ENCODE results near the gene PRKN.
"Not testable (repeated sequence)": the region's sequence is repeated elsewhere in the genome, so short reads cannot be mapped to it uniquely, and the experiment has no call there.

The PRKN gene

DNA sequence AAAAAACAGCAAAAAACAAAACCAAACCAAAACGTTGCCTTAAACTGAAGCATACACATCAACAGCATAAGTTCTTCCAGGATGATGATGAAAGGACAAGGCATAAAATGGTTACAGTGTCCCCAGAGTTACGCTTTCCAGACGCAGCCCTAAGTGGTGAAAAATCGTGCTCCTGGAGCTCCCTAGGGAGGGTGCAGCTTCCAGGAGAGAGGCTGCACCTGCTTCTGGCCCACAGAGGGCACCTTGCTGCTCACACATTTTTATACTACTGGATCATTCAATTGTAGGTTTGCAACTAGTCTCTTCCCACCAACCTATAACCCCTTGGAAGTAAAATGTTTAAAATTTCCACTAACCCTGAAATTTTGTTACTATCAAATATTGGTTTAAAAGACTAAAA, 115.0 kb downstream of the PRKN start:
- DNase-seq = no peak

DNA sequence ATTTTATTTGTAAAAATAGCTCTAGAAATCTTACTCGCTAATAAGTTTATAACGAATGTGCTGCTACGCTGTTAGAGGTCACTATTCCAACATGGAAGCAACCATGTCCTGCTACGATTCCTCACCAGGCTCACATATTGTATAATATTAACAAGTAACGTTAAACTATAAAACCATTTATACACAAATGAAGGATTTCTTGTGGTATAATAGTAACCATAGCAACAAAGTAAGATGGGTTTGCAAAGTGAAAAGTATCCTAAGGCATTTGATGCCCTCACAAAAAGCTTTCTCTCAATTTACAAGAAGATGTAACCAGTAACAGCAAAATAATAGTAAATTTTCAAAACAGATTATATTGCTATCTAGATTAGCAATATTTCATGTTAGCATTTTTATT, 117.2 kb downstream of the PRKN start:
- DNase-seq = no peak

DNA sequence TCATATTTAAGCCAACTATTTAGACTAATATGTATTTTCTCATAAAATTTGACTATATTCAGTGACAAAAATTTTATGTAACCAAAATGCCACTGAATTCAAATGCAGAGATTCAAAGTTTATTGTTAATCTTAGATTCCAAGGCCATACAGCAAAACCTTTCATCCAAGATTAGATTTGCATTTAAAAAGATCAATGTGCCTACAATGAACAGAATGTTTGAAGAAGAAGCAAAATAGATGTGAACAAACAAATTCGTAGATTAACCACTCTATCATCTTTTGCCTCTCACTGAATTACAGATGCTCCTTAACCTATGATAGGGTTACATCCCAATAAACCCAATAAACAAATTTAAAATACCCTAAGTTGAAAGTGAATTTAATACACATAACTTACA, 121.7 kb downstream of the PRKN start:
- DNase-seq = no peak

DNA sequence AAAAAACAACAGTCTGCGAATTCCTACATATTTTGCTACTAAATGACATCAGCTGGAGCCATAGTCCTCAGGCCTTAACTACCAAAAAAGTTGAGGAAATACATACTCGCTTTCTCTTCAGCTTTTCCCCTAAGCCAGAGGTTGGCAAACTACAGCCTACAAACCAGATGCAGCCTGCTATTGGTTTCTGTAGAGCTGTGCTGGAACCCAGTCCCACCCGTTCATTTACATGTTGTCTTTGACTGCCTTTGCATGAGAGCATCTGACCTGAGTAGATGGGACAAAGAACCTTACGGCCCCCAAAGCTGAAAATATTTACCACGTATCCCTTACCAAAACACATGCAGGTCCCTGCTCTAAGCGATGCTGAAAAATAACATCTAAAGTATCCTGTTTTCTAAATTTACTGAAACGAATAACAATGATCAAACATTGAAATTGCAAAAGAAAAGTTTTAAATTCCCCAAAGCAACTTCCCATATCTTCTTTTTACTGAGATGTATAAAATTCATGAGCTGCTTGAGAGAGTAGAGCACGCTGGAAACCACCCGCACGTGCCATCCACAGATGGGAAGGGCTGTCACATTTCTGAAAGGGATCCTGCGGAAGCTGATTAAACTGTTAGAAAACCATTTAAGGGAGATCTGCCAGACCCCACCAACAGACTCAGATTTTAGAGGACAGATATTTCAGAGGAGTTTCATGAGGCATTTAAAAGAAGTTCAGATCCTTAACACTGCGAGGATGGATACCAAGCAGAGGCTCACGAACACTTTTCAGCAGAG, 124.1 kb downstream of the PRKN start:
- no peak for DNase-seq

DNA sequence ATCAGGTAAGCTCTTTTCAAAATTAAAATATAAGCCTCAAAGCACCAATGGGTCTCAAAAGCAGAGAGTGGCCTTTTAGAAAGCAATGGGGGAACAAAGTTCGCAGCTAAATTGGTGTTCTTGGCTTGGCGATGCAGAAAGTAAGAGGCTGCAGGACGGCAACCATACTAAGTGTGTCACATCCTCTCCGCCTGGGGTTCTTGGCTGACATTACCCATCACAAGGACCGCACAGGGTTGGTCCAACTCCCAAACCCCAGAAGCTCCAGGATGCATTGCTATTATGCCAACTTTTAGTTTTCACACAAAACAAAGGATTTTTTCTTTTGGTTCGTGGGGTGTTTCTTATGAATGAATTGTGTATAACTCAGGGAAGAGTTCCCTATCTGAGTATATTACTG, 124.8 kb downstream of the PRKN start:
- no peak for DNase-seq

DNA sequence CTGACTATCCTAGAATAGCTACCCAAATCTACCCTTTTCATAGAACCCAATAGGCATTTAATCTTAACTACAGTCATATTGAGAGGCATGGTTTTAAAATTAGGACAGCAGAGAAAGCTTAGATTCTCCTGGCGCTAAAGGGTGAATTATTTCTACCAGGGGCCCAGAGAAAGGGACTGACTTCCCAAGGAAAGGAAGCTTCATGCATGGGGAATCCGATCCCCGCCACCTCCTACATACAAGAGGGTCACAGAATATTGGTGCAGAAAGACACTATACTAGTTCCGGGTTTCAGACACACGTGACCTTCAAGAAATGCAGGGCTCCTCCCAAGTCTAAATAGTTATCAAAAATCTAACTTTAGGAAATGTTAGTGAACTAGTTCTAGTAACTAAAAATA, 130.9 kb downstream of the PRKN start:
- DNase-seq = no peak

DNA sequence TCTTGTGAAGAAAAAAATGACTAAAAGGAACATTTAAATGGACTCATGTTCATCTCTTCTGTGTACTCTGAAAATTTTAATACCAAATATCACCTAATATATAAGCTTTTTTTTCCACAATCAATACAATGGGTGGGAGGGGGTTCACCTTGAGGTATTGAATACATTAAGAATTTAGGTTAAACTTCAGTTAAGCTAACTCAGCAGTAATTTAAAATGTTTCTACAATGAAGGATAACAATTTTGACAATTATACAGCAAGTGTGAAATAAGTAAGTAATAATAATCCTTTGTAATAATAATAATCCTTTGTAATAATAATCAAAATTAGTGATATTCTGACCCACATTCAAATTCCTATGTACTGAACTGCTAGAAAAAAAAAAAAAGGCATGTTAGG, 136.0 kb downstream of the PRKN start:
- DNase-seq = no peak

DNA sequence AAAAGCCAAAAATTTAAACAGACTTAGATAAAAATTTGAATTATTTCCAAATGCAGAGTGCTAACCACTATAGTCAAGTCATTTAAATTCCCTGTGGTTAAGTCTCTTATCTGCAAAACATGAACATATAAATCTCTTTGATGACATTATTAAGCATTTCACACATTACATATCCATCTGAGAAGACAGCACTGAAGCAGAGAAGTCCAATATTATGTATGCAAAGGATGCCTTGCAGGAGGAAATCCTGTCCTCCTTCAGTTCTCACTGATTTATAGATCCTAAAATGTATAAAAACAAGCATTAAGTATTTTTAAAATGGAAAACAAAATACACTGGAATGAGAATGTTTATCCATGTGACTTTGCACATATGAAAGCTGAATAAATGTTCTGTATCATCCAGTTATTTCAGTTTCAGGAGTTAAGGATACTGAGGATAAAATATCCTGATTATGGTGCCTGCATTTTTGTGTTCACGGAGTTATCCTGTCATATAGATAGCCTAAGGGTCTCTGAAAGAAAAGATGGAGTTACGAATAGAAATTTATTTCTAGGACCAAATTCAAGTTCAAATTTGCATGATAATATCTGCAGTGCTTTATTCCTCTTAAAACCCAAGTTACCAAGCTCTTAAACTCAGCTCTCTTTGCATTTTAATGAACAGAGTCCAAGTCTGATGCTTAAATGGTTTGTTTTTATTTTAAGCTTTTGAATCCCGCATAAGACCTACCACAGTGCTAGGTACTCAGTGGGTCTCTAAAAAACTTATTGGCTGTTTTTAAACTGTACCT, 145.4 kb downstream of the PRKN start:
- no peak for DNase-seq

DNA sequence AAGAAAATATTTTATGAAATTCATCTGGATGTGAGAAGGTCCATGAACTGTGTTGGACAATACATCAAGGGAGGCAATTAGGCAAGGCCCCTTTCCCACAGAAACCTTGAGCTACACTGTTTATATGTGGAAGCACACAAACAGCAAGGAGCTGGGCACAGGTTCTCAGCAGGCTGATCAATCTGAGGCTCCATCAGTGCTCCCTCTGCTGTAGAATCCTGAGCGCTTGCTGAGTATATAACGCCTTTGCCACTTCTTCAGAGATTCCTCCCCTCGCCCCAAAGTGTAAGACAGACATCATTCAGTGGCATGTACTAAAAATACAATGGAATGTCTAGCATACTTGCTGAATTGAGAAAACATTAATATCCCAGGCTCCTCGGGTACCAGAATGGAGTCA, 146.9 kb downstream of the PRKN start:
- no peak for DNase-seq

DNA sequence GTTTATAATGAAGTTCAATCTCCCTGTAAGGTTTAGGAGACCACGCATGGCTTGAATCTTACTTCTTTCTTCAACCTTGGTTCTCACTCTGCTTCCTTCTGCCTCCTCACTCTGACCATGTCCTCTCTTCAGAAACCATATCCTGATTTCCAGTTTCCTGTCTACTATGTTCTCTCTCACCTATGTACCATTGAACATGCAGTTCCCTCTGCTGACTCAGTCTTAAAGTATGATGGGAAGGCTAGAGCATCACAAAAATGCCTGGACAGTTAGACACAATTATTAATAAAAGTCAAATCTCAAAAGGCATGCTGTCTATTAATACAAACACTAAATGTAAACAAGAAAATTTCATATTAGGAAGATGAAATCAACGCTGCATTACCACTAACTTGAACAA, 151.6 kb downstream of the PRKN start:
- no peak for DNase-seq

DNA sequence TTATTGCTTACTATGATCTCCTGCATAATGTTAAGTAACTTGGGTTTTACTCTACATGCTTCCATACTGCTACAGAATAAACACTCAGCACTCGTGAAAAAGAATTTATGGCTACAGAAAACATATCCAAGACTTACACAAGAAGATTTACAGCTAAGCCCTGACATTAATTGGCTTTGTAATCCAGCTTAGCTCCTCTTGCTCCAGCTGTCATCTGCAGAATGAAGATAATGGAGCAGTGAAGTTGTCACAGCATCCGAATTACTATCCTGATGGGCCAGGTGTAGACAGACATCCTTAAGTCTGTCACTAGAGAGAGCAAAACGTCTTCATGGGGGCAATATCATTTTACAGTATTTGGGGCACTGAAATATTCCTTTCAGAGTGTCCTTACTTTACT, 155.3 kb downstream of the PRKN start:
- no peak for DNase-seq

DNA sequence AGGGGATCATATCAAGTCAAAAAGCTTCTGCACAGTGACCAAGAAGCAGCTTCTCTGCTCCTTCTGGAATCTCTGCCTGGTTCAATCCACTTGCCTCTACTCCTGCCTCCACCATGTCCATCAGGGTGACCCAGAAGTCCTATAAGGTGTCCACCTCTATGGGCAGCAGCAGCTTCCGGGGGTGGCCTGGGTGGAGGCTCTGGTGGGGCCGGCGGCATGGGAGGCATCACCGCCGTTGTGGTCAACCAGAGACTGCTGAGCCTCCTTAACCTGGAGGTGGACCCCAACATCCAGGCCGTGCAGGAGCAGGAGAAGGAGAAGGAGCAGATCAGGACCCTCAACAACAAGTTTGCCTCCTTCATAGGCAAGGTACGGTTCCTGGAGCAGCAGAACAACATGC, 159.3 kb downstream of the PRKN start:
- no peak for DNase-seq

DNA sequence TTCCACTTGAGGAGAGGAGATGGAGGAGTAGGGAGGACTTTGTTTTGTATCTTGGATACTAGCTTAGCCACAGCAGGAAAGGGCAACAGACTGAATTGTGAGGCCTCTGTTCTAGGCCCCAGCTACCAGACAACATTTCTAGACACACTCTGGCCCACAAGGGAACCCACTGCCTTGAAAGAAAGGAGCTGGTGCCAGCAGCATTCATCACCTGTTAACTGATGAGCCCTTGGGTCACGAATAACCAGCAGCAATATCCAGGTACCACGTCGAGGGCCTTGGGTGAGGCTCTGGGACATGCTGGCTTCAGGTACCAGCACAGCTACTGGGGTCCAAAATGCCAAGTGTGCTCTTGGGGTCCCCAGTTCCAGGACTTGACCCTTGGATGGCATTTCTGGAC, 165.5 kb downstream of the PRKN start:
- no peak for DNase-seq

DNA sequence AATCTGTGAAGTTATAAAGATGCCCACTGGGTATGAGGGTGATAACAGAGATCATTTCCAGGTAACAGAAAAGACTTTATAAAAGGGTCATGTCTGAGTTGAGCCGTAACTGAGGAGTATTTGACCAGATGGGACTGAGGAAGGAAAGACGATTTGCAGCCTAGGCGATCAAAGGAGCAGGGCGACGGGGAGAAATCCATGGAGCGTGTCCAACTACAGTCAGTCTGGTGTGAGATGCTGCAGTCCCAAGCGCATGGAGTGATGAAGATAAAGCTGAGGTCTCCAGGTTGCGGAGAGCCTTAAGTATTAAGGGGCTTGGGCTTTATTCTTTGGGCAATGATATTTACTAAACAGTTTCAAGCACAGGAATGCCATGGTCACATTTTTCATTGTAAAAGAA, 166.7 kb downstream of the PRKN start:
- no peak for DNase-seq

DNA sequence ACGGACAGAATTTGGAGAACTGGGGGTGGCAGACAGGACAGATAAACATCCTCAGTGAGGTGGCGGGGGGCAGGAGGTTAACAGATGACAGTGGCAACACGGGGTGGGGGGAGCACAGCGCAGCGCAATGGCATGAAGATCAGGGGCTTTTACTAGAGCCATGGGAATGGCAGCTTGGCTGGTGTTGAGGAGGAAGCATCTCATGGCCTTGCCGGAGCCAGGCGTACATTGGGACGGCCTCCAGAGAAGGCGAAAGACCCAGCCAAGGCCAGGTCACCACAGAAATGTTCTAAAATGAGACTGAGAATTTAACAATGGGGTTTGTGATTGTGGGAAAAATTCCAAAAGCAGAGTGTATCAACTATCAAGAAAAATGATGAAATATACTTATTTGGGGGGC, 173.0 kb downstream of the PRKN start:
- DNase-seq = no peak

DNA sequence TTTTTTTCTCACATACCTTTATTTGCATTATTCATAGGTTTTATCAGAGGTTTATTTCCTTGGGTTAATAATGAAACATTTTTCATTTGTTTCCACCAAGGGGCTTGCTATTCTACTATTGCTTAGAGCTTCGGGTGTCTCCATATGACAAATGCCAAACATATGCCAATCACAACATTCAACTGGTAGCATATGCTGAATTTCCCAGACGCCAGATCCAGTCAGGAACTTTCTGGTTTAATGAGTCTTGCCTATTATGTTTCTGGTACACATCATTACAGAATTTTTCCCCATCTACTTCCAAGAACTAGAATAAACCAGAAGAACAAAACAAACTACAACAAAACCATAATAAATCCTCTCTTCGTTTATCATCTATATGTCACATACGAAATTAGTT, 180.7 kb downstream of the PRKN start:
- no peak for DNase-seq

DNA sequence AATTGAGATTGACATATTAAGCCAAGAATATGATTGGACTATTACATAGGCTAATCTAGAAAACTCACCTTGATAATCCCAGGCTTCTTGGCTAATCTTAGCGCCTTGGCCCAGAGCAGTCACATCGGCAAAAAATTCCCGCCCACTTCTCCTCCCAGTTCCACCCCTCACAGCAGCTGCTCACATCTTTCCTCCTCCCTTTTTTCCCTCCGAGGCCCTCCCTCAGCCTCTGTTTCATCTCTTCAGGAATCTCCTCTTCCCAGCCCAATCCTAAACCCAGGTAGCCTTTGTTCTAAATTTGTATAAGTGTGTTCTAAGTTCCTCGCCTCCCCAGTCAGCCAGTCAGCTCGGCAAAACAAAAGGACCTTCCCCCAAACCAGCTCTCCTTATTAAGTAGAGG, 184.3 kb downstream of the PRKN start:
- DNase-seq = no peak

DNA sequence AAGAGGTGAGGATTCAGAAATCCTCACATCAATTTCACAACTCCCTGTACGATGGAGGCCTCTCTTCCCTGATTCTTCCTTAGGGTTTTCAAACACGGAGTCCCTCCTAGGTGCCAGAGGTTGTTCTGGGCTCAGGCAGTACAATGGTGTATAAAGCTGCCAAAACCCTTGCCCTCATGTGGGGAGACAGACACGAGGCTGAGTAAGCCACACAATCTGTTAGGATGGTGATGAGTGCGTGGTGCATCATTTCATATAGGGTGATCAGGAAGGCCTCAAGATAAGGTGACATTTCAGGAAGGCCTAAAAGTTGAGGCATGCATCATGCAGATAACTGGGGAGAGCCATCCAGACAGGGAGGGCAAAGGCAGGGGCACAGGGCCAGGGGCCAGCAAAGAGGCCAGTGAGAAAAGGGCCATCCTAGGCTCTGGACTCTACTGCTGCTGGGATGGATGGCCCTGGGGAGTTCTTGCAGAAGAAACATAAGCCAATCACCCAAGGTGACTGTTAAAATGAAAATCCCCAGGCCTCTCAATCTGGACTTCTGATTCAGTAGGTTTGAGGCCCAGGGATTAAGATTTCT, 186.5 kb downstream of the PRKN start:
- DNase-seq = no peak

DNA sequence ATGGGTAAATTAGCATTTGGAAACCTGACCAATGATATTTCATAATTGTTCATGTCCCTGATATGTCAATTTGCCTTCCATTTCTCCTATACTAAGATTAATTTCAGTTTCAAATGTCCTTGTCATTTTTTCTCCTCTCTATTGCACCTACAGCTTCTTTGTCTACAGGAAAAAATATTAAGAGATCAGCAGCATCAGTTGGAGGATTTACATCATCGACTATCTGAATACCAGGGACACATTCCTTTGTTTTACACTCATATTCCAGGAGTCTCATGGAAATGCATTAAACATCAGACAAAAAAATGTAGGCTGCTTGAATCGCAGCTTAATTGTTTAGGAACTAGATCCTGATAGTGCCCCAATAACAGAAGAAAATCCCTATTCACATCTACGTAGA, 188.2 kb downstream of the PRKN start:
- DNase-seq = no peak

DNA sequence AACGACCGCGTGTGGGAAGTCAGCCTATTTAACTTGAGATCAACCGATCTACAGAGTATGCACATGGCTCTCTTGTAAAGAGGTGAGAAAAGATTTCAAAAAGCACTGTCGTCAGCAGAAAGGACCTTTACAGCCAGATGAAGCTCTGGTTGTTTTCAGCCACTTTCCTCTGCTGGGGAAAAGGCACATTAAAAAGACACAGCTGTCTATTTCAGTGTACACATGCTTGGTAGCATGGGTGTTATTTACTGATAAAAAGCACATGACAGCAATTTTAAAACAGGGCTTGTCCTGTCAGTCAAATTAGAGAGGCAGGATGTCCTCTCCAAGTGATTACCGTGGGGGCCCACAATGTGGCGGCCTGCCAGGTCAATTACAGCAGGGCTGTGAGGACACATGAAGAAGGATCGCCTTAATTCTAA, 188.9 kb downstream of the PRKN start:
- DNase-seq = no peak

DNA sequence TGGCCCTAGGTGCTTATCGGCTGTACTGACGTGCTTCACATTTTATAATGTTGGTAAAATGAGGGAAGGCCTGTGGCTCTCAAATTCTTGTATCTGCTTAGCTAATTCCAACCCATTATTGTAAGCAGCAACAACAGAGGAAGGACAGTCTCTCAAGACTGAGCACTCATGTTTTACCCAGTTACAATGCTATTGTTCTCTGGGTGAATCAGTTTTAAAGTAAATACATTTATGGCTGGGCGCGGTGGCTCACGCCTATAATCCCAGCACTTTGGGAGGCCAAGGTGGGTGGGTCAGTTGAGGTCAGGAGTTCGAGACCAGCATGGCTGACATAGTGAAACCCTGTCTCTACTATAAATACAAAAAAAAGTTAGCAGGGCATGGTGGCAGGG, 194.6 kb downstream of the PRKN start:
- no peak for DNase-seq

DNA sequence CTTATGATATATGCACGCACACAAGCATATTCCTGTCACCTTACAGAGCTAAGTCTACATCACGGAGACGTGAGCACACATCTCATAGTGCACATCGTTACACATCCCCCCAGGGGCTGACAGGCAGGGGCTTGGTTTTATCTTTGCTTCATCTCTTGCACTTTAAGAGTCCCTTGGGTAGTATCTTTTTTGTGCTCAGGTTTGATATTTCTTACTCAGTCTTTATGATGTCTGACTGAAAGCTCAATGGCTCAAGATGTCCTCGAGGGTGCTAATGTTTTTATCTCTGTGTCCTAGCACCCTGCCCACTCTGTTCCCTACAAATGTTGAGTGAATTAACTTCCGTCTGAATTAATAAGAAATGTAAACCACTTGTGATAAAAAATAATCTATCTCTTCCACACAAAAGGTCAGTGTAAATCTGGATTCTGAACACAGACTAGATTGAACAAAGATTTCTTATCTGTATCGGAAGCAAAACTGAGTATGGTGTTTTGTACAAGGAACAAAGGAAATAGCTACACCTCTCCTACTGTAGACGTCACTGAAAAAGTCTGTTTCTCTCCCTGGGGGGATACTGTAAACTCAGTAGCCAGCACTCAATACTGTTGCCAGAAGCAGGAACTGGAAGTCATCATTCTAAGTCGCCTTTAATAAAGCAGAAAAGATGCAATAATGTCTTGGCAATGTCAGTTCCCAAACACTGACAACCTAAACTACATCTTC, 195.1 kb downstream of the PRKN start:
- no peak for DNase-seq

DNA sequence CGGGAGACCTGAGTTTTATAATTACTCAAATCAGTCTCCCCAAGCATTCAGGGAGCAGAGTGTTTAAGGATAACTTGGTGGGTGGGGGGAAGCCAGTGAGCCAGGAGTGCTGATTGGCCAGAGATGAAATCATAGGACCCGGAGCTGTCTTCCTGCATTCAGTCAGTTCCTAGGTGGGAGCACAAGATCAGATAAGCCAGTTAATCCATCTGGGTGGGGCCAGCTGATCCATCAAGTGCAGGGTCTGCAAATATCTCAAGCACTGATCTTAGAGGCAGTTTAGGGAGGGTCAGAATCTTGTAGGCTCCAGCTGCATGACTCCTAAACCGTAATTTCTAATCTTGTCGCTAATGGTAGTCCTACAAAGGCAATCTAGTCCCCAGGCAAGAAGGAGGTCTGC, 196.2 kb downstream of the PRKN start:
- DNase-seq = not testable (repeated sequence)

DNA sequence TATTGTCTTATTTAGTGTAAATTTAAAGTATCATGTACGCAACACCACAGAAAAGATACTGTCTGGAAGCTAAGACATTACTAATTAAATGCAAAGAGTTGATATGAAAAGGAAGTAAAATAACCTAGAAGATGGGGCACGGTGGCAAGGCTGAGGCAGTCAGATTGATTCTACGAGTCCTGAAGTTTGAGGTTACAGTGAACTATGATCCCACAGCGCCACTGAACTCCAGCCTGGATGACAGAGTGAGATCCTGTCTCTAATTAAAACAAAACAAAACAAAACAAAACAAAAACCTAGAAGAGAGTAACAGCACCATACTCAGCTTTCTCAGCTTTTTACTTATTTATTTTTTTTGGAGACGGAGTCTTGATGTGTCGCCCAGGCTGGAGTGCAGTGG, 199.0 kb downstream of the PRKN start:
- no peak for DNase-seq

Measured in GF-D8 (cell line).